Islet precursor cell (in vitro differentiated cells): ENCODE measurements around the gene ACSM5.
A peak's percentile ranks its signal among the peaks of the same experiment; 100 is the strongest.

ENCODE experiments used
- DNase-seq: peaks from one replicate; pipeline ENCODE4 v3.0.0-alpha.2; 2018

The ACSM5 gene, protein sequence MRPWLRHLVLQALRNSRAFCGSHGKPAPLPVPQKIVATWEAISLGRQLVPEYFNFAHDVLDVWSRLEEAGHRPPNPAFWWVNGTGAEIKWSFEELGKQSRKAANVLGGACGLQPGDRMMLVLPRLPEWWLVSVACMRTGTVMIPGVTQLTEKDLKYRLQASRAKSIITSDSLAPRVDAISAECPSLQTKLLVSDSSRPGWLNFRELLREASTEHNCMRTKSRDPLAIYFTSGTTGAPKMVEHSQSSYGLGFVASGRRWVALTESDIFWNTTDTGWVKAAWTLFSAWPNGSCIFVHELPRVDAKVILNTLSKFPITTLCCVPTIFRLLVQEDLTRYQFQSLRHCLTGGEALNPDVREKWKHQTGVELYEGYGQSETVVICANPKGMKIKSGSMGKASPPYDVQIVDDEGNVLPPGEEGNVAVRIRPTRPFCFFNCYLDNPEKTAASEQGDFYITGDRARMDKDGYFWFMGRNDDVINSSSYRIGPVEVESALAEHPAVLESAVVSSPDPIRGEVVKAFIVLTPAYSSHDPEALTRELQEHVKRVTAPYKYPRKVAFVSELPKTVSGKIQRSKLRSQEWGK

DNA sequence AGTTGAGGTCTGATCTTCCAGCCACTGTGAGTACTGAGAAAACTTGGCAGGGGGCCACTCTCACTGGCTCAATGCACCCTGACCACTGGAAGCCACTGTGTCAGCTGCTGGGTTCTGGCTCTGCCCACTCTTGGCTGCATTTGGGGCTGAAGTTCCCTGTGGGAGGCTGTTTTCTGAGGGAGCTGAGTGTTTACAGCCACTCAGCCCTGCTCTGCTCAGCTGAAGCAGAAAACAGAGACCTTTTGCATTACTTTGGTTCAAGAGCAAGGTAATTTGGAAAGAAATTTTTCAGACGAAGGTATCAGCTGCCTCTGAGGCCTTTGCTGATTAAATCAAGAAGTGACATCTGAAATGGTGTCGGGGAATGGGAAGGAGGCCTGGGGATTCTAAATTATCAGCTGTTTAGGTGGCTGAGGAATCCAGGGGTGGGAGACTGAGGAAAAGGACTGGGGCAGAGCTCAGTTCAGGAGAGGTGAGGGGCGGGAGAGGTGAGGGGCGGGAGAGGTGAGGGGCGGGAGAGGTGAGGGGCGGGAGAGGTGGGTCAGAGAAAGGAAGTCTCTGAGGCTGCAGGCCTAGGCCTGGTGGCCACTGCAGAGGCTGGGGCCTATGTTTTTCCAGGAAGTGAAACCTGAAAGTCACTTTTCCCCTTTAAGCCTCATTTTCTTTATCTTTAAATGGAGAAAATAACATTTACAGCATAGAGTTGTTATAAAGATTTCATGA is at the start of gene ACSM5:
ACSM5 (plus strand) TSS at position 137 of the 723 bp plus-strand sequence. CDS start 1,951 bp downstream, outside the sequence.
- DNase-seq = no peak

- DNase-seq = no peak
Observed at GRCh38 chr16:20359997-20360396, 49.3 kb upstream of the ACSM5 start.

DNA sequence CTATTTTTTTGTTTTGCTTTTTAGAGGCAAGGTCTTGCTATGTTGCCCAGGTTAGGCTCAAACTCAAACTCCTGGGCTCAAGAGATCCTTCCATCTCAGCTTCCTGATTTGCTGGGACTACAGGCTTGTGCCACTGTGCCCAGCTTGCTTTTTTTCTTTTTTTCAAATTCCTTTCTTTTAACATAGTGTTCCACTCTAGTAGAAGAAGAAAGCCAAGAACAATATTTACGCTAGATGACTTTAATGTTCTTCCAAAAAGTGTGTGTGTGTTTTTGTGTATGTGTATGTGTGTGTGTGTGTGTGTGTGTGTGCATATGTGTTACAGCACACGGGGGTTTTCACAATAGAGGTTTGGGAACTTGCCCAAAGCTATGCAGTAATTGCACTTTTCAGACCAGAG is 46.1 kb upstream of the ACSM5 start:
- no peak for DNase-seq

- DNase-seq = no peak
Observed at GRCh38 chr16:20364051-20364450, 45.3 kb upstream of the ACSM5 start.

DNA sequence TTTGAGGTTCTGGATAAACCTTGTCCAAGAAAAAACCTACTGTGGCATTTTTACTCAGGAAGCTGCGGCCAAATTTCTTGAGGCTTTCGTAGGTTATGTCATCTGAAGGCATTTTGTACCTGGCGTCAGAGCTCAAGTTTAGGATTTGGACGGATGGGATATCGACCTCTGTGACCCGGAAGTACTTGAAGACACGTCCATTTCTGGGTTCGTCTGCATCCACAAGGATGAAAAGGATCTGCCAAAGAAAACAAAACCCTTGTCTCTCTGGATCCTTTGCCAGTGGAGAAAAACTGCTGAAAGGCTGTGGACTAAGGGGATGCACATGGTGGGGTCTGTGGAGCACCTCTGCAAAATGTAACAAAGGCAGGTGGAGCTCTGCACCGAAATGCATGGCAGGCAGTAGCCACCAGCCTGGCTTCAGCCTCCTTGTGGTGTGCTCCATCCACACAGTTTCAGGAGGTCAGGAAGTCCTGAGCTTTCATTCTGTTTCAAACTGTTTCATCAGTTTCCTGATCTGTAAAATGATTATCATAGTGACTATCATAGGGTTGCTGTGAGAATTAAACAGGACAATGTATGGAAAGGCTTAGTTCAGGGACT is 39.8 kb upstream of the ACSM5 start:
- DNase-seq = no peak

DNA sequence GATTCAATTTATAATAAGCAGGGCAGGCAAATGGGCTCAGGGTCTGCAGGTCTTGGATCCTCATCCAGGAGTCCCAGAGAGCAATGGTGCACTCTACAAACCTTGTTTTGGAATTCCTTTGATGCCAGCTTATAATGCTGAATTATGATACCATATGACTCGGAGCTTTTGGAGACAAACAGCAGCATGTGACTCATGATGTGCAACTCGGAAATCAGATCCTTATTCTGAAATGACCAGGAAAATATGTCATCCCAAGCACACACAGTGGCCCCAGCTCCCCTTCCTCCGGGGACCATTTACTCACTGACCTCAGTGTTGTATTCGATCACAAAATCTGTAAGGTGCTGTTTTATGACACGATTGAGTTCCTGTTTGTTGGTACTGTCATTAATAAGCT is 36.6 kb upstream of the ACSM5 start:
- DNase-seq = no peak

- no peak for DNase-seq
Observed at GRCh38 chr16:20377181-20377580, 32.2 kb upstream of the ACSM5 start.

- no peak for DNase-seq
Observed at GRCh38 chr16:20380782-20381181, 28.6 kb upstream of the ACSM5 start.

DNA sequence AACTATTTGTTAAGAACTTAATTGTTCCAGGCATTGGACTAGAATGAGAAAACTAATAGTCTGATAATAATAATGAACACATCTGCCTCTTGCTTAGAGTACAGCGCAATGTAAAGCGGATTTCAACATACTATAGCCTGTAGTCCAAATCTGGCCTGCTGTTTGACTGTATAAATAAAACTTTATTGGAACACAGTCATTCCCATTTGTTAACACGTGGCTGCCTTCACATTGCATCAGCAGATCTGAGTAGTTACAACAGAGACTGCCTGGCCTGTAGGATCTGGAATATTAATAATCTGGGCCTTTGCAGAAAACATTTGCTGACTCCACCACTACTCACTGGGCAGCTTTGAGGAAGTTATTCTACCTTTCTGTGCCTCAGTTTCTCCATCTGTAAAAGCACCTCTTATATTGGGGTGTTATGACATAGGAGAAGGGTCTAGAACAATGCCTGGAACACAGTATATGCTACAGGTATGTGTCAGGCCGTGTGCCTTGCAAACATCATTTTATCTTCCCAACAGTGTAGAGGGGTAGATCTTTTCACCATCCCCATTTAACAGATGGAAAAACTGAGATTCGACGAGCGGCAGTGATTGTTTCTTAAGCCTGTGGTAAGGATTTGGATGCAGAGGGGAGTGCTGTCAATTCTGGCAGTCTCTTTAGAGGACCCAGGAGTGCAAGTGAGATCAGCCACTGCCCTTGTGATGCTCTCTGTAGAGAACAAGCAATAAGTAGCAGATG is 27.0 kb upstream of the ACSM5 start:
- no peak for DNase-seq

- peak; percentile 88 for DNase-seq
Observed at GRCh38 chr16:20383106-20384029, 26.0 kb upstream of the ACSM5 start.

GRCh38 chr16:20385844-20386832 is 23.2 kb upstream of the ACSM5 start:
- peak; percentile 63 for DNase-seq

DNA sequence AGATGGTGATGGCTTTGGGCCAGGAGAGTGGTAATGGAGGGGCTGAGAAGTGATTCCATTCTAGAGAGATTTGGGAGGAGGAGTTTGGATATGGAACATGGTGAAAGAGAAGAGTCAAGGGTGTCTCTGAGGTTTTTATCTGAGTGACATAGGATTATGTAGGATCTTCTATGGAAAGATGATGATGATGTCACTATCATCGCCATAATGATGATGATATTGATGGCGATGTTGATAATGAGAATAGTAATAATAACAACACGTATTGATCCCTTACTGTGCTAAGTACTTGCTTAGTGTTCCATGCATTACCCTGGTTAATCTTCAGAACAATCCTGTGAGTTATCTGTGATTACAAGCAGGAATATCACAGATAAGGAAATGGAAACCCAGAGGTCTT is 21.4 kb upstream of the ACSM5 start:
- no peak for DNase-seq

- no peak for DNase-seq
Observed at GRCh38 chr16:20388854-20389253, 20.5 kb upstream of the ACSM5 start.

GRCh38 chr16:20391045-20391444 is 18.3 kb upstream of the ACSM5 start:
- DNase-seq = no peak

DNA sequence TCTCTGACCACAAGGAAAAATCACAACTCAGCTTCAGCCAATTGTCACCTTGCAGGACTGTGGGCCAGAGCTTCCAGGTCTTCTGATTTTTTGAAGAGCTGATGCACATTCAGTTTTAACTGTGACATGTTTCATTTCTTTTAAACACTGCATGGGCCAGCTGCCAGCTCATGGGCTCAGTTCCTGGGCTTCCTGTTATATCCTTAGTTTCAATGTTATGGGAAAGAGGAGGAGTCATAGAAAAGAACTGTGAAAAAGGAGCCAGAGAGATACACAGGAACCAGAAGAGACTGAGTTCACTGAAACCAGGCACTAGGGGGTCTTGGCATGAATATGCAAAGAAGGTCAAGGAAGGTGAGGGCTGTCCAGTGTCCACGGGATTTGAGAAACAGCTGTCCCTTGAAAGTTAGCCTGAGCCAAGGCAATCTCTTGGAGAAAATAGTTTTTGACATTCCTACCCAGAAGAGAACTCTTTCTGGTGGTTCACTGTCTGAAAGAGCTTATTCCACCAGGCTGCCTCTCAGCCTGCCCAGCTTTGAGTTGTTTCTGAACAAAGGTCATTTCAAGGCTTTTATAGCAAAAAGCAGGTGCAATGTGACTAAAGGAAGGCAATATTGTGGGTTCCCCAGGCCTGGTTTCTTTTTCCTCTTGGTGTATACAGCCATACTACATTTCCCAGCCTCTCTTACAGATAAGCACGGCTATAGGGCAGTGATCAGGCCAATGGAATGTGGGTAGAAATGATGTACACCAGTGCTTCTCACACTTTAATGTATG is 15.3 kb upstream of the ACSM5 start:
- DNase-seq = peak; percentile 27

DNA sequence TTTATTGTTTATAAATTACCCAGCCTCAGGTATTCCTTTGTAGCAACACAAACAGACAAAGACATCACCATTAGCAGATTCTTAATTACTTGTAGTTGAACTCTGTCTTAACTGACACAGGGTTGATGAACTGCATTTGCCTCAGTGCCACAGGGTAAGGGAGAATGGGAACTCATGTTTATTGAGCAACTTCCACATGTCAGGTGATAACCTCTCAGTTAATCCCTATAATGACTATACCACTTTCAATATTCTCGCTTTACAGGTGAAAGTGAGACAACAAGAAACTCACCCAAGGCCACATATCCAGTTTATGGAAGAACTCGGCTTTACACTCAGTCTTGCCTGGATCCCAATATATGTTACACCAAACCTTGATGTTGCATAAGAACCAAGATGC is 13.4 kb upstream of the ACSM5 start:
- no peak for DNase-seq

DNA sequence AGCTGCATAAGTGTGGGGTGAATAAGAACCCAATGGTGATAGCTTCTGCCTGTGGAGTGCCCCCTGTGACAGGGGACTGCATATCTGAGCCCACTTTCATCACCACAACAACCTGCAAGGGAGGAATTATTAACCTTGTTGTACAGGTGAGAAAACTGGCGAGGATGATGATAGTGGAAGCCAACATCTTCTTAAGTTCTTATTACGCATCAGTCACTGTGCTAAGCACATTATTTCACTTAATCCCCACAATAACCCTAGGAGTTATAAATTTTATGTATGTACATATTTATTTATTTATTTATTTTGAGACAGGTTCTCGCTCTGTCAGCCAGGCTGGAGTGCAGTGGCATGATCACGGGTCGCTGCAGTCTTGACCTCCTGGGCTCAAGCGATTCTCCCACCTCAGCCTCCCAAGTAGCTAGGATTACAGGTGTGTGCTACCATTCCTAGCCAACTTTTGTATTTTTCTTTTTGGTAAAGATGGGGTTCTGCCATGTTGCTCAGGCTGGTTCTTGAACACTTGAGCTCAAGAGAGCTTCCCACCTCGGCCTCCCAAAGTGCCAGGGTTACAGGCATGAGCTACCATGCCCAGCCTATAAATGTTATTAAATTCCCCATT is 12.4 kb upstream of the ACSM5 start:
- no peak for DNase-seq

- DNase-seq = no peak
Observed at GRCh38 chr16:20397468-20398074, 11.8 kb upstream of the ACSM5 start.

GRCh38 chr16:20398603-20399002 is 10.7 kb upstream of the ACSM5 start:
- DNase-seq = no peak
